K562 treated with DMSO at 1 percent for 12 hours (cell line): ENCODE measurements around the gene BLTP1. TPM values are rescaled to one million over a fixed set of nuclear protein-coding genes. Genes with fewer than 3 reads are reported as not detected.

Experiments
- total RNA-seq: library from RNA; unstranded; fragments of 300-600 nt; gene quantifications from 2 replicates; pipeline ENCODE4 v1.2.3, GENCODE V29; 2022; ENCODE audit not compliant: insufficient read depth

The BLTP1 gene, protein sequence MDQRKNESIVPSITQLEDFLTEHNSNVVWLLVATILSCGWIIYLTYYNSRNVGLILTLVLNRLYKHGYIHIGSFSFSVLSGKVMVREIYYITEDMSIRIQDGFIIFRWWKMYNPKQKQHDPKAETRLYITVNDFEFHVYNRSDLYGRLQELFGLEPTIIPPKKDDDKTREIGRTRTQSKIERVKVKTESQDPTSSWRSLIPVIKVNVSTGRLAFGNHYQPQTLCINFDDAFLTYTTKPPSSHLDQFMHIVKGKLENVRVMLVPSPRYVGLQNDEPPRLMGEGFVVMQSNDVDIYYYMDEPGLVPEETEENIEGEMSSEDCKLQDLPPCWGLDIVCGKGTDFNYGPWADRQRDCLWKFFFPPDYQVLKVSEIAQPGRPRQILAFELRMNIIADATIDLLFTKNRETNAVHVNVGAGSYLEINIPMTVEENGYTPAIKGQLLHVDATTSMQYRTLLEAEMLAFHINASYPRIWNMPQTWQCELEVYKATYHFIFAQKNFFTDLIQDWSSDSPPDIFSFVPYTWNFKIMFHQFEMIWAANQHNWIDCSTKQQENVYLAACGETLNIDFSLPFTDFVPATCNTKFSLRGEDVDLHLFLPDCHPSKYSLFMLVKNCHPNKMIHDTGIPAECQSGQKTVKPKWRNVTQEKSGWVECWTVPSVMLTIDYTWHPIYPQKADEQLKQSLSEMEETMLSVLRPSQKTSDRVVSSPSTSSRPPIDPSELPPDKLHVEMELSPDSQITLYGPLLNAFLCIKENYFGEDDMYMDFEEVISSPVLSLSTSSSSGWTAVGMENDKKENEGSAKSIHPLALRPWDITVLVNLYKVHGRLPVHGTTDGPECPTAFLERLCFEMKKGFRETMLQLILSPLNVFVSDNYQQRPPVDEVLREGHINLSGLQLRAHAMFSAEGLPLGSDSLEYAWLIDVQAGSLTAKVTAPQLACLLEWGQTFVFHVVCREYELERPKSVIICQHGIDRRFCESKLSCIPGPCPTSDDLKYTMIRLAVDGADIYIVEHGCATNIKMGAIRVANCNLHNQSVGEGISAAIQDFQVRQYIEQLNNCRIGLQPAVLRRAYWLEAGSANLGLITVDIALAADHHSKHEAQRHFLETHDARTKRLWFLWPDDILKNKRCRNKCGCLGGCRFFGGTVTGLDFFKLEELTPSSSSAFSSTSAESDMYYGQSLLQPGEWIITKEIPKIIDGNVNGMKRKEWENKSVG (N-terminal part only)
- total RNA-seq, result 3.3 and 27.9 TPM in 2 replicates

DNA sequence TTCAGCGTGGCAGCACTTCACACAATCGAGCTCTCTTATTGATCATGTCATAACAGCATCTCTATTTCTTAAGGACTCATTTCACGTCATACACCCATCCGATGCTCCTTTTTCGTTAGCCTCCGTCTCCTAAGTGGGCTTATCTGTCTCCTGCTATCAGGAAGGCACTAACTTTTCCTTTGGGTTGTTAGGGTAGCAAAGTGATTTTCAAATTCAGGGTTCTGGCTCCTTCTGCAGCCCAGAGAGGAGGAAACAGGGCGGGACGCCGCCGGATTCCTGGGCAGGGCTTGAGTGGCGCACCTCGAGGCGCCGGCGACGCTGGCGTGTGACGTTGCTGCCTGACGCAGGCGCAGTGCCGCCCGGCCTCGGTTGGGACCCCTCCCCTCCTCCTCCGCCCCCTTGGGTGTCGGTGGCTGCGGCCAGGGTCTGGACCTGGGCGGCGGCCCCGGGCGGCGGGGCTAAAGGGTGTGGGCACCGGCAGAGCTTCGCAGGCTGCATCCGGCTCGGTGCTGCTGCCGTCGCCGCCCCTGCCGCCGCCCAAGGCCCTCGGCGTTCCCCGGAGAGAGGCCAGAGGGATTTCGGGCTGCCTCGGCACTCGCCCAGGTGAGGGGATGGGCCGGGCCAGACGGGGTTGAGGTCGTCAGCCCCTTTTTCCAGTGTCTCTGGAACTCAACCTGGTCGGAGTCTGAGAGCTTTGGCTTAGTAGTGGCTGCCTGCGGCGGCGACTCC is at the start of gene BLTP1:
BLTP1 (plus strand) TSS at position 350 of the 729 bp plus-strand sequence. CDS start 18,317 bp downstream, outside the sequence.

Other genes with a start within 250 kb of the BLTP1 start
- not detected in 2 replicates for gene TRPC3, start 200.3 kb upstream of the BLTP1 start, total RNA-seq
- not detected in 2 replicates for gene ADAD1, start 226.7 kb downstream of the BLTP1 start, total RNA-seq